ENCODE data around the gene CDC42SE2.

- TF ChIP-seq, protein P1, sequence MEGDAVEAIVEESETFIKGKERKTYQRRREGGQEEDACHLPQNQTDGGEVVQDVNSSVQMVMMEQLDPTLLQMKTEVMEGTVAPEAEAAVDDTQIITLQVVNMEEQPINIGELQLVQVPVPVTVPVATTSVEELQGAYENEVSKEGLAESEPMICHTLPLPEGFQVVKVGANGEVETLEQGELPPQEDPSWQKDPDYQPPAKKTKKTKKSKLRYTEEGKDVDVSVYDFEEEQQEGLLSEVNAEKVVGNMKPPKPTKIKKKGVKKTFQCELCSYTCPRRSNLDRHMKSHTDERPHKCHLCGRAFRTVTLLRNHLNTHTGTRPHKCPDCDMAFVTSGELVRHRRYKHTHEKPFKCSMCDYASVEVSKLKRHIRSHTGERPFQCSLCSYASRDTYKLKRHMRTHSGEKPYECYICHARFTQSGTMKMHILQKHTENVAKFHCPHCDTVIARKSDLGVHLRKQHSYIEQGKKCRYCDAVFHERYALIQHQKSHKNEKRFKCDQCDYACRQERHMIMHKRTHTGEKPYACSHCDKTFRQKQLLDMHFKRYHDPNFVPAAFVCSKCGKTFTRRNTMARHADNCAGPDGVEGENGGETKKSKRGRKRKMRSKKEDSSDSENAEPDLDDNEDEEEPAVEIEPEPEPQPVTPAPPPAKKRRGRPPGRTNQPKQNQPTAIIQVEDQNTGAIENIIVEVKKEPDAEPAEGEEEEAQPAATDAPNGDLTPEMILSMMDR (IDR thresholded peaks at IDR 0.05) = no peak
- no peak for TF ChIP-seq POLR2AphosphoS5 (IDR thresholded peaks at IDR 0.05; ENCODE audit: low read depth, low read length)
Observed at GRCh38 chr5:131431794-131432193, 167.9 kb downstream of the CDC42SE2 start.
